B cell (primary cell): ENCODE results near the gene GRP.

Source experiments
- CTCF ChIP-seq: fragments of 200-600 bp; IDR thresholded peaks from one replicate; pipeline ENCODE4 v1.8.0; 2022; ENCODE audit warnings: antibody characterized with exemption, mild to moderate bottlenecking
- EZH2 ChIP-seq: IDR thresholded peaks from 2 replicates; pipeline ENCODE4 v1.6.1; 2012; ENCODE audit warnings: borderline replicate concordance, low read depth, mild to moderate bottlenecking, moderate library complexity, low read length; ENCODE audit not compliant: insufficient read depth, poor library complexity, severe bottlenecking

GRCh38 chr18:59275406-59275949 lies 55.5 kb downstream of the GRP start:
- TF ChIP-seq CTCF: no peak
- TF ChIP-seq EZH2: no peak
